ENCODE results near the gene HRAS. TPM values are rescaled to one million over a fixed set of nuclear protein-coding genes. Genes with fewer than 3 reads are reported as not detected.

Gene HRAS
- total RNA-seq, 4 donors from 2014 or later = 41.1 to 68.0 (median 53.8) TPM

DNA sequence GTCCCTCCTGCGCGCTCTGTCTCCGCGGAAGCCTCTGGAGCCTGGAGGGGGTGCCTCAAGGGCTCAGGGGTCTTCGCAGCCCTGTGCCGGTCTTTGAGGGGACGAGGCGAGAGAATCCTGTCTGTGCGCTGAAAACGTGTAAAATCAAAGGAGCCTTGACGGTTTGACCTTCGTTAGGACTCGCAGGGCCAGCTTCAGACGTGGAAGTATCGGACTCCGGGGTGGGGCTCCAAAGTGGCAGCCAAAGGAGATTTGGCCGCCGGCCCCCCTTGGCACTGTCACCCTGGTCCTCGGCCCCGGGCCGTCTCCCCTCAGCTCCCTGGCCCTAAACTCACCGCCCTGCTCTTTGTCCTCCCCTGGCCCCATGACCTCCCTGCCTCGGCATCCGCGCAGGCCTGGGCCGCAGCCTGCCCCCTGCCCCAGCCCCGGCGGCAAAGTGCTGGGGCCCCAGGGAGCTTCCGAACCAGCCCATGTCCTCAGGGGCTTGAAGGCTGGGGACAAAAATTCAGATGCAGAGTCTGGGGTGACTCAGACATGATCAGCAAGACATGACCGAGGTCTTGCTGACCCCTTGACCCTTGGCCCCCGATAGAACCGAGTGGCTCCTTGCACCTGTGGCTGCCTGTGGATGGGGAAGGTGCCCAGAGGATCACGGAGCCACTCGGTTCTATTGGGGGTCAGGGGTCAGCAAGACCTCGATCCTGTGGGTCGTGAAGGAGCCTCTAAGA is 33.9 kb upstream of the HRAS start:
- WGBS, 2 donors (ENCODE audit: low coverage in 1 of 2) = no CpG with 5 or more reads among the region's 36 CpGs
- no peaks in the 10 kb centered on the region for H3K36me3 ChIP-seq
- no peak for TF ChIP-seq POLR2A (IDR thresholded peaks at IDR 0.05)
- no peak for TF ChIP-seq CTCF (IDR thresholded peaks at IDR 0.05)
- no peak for TF ChIP-seq POLR2AphosphoS5 (IDR thresholded peaks at IDR 0.05)
- TF ChIP-seq EP300 (IDR thresholded peaks at IDR 0.05) = no peak
- H3K27ac ChIP-seq = peak overlapping the region; percentile 92 to 96 (median 94)
- no peaks in the 10 kb centered on the region for H3K27me3 ChIP-seq
- peak overlapping the region; percentile 67 to 85 for H3K4me3 ChIP-seq
- ATAC-seq = no peak
- H3K4me1 ChIP-seq = peaks cover 0 to 31% (median 11%) of the 10 kb centered on the region in 3 donors
- H3K9me3 ChIP-seq = no peaks in the 10 kb centered on the region

- Histone ChIP-seq H3K27ac (peak overlapping the region; percentile 92 to 96 (median 94)), H3K9me3 (no peaks in the 10 kb centered on the region), H3K36me3 (no peaks in the 10 kb centered on the region), H3K4me3 (peak overlapping the region; percentile 67 to 85), H3K27me3 (no peaks in the 10 kb centered on the region), H3K4me1 (peaks cover 0 to 26% (median 11%) of the 10 kb centered on the region in 3 donors)
- no CpG with 5 or more reads among the region's 123 CpGs for WGBS, 2 donors (ENCODE audit: low coverage in 1 of 2)
- peak; percentile 96 for ATAC-seq
- TF ChIP-seq POLR2A (IDR thresholded peaks at IDR 0.05) (peak; percentile 57 to 76), EP300 (IDR thresholded peaks at IDR 0.05) (no peak), POLR2AphosphoS5 (IDR thresholded peaks at IDR 0.05) (no peak), CTCF (IDR thresholded peaks at IDR 0.05) (peak in 1 of 4 experiments; percentile 3)
These were observed 33.2 kb upstream of the HRAS start for GRCh38 chr11:568306-569157.

DNA sequence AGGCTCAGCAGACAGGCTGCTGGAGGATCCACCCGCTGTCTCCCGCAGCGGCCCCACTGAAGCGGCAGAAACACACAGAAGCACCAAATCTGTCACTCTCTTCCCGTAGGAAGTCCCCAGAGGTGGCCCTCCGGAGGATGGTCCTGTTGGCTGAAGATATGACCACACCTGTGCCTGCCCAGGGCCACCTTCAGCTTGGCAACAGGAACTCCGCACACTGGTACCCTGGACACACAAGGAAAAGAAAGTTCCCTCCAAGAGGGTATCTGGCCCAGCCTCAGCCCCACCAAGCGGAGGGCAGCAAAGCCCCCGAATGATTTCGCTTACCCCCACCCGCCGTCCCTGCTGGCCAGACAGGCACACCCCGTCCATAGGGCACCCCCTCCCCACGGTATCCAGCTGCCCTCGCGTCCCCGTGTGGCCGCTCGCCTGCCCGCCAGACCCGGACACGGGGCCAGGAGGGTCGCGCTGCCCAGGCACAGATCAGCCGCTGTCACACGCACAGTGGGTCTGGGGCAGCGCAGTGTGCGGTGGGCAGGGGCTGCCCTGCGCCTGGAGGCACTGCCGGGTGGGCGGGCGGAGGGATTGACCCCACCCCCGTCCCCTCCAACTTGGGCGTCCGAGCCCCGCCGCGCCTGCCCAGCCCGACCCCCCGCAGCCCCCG is 32.4 kb upstream of the HRAS start:
- no peaks in the 10 kb centered on the region for H3K9me3 ChIP-seq
- H3K27ac ChIP-seq = peak overlapping the region; percentile 88 to 96 (median 92)
- H3K4me3 ChIP-seq = peak overlapping the region; percentile 67 to 75
- TF ChIP-seq POLR2AphosphoS5 (IDR thresholded peaks at IDR 0.05) = no peak
- no peaks in the 10 kb centered on the region for H3K36me3 ChIP-seq
- H3K4me1 ChIP-seq = peaks cover 0 to 26% (median 11%) of the 10 kb centered on the region in 3 donors
- WGBS, 2 donors (ENCODE audit: low coverage in 1 of 2) = no CpG with 5 or more reads among the region's 41 CpGs
- no peaks in the 10 kb centered on the region for H3K27me3 ChIP-seq
- peak; percentile 13 for ATAC-seq

DNA sequence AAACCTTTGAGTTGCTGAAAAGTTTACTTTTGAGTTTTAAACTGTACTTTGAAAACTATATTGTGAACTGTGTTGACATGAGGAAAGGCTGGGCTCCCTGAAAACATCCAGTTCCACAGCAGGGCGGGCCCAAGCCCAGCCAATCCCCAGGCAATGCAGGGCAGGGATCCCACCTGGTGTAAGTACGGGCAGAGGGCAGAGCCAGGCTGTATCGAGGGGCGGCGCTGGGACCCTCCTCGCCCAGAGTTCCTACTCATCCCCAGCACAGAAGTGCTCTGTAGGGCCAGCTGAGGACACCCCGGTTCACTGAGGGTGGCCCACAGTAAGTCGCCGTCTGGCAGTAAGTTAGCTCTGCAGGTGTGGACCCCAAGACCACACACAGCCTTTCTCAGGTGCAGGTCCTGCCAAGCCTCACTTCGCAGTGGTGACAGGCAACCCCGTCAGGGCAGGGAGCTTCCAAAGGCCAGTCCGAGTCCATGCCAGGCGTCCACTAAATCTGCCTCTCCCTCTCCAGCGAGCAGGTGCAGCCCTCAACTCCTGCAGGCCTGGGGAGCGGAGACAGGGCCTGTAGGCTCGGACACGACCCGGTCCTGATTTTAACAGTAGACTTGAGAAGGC is 31.7 kb upstream of the HRAS start:
- Histone ChIP-seq H3K9me3 (no peaks in the 10 kb centered on the region), H3K4me1 (peaks cover 0 to 27% (median 11%) of the 10 kb centered on the region in 3 donors), H3K36me3 (no peaks in the 10 kb centered on the region), H3K27me3 (no peaks in the 10 kb centered on the region), H3K4me3 (peak overlapping the region in 1 of 2 donors; percentile 67), H3K27ac (peak overlapping the region in 3 of 4 donors; percentile 92 to 96 (median 93))
- no peak for TF ChIP-seq CTCF (IDR thresholded peaks at IDR 0.05)
- TF ChIP-seq EP300 (IDR thresholded peaks at IDR 0.05) = no peak
- TF ChIP-seq POLR2A (IDR thresholded peaks at IDR 0.05) = no peak
- no peak for TF ChIP-seq POLR2AphosphoS5 (IDR thresholded peaks at IDR 0.05)
- no peak for ATAC-seq
- no CpG with 5 or more reads among the region's 18 CpGs for WGBS, 2 donors (ENCODE audit: low coverage in 1 of 2)

Measured in gastroesophageal sphincter (tissue), 4 donors.